Measurements from ENCODE around the gene INPP4B. TPM values are rescaled to one million over a fixed set of nuclear protein-coding genes. Genes with fewer than 3 reads are reported as not detected.

The INPP4B gene
- total and polyA plus RNA-seq, 2 donors (not counting 1 experiment from before 2014, with no cell fraction given): 0.03 TPM; not detected in 1

GRCh38 chr4:142242156-142242555 lies 603.9 kb downstream of the INPP4B start:
- H3K27ac ChIP-seq (ENCODE audit: low read length in 2 of 2): no peak overlapping the region
- DNase-seq (no peak), ATAC-seq (ENCODE audit: low read depth) (no peak)
- no peak overlapping the region for H3K4me2 ChIP-seq (replicated peaks; ENCODE audit: low read depth, low read length, poor library complexity, severe bottlenecking)
- no peaks in the 10 kb centered on the region for H3K4me1 ChIP-seq (ENCODE audit: control insufficient read depth in 2 of 2, insufficient read depth in 2 of 2, low read length in 2 of 2)
- intact Hi-C loops (cut with micrococcal nuclease): no loop called here
- TF ChIP-seq, protein P1, sequence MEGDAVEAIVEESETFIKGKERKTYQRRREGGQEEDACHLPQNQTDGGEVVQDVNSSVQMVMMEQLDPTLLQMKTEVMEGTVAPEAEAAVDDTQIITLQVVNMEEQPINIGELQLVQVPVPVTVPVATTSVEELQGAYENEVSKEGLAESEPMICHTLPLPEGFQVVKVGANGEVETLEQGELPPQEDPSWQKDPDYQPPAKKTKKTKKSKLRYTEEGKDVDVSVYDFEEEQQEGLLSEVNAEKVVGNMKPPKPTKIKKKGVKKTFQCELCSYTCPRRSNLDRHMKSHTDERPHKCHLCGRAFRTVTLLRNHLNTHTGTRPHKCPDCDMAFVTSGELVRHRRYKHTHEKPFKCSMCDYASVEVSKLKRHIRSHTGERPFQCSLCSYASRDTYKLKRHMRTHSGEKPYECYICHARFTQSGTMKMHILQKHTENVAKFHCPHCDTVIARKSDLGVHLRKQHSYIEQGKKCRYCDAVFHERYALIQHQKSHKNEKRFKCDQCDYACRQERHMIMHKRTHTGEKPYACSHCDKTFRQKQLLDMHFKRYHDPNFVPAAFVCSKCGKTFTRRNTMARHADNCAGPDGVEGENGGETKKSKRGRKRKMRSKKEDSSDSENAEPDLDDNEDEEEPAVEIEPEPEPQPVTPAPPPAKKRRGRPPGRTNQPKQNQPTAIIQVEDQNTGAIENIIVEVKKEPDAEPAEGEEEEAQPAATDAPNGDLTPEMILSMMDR (IDR thresholded peaks at IDR 0.05): no peak
- Mint-ChIP-seq H3K27me3 (no peaks in the 10 kb centered on the region), H3K4me1 (no peaks in the 10 kb centered on the region), H3K9me3 (ENCODE audit: insufficient read depth) (no peaks in the 10 kb centered on the region), H3K4me3 (no peak overlapping the region), H3K27ac (no peak overlapping the region)
- H3K36me3 ChIP-seq (replicated peaks in 1 of 2; ENCODE audit: control extremely low read depth in 1 of 2, control insufficient read depth in 1 of 2, extremely low read depth in 1 of 2, insufficient read depth in 2 of 2, low read length in 1 of 2): no peaks in the 10 kb centered on the region
- WGBS (ENCODE audit: insufficient coverage): no CpG with 5 or more reads among the region's 2 CpGs
- H3K27me3 ChIP-seq (replicated peaks in 1 of 4; ENCODE audit: control extremely low read depth in 1 of 4, control insufficient read depth in 3 of 4, insufficient read depth in 4 of 4, low read length in 3 of 4): no peaks in the 10 kb centered on the region
- H3K4me3 ChIP-seq (ENCODE audit: control extremely low read depth in 1 of 5, extremely low read depth in 1 of 5, insufficient read depth in 1 of 5, low read depth in 2 of 5, low read length in 4 of 5): no peak overlapping the region
- no peak overlapping the region for H3K9ac ChIP-seq (ENCODE audit: low read length)
- no peaks in the 10 kb centered on the region for H3K79me2 ChIP-seq (ENCODE audit: control insufficient read depth, insufficient read depth, low read length)
- POLR2A ChIA-PET: no interaction called here
- no peaks in the 10 kb centered on the region for H4K20me1 ChIP-seq (ENCODE audit: control insufficient read depth, insufficient read depth, low read length, poor library complexity, severe bottlenecking)
- no peak overlapping the region for H2AFZ ChIP-seq (ENCODE audit: insufficient read depth, low read depth, low read length, poor library complexity, severe bottlenecking)
- no peaks in the 10 kb centered on the region for H3K9me3 ChIP-seq (ENCODE audit: control extremely low read depth in 1 of 3, control insufficient read depth in 2 of 3, insufficient read depth in 1 of 3, low read length in 2 of 3)
- CTCF ChIA-PET: no interaction called here

GRCh38 chr4:142238589-142238988 lies 607.5 kb downstream of the INPP4B start:
- no peak for DNase-seq
- Histone ChIP-seq H4K20me1 (ENCODE audit: control insufficient read depth, insufficient read depth, low read length, poor library complexity, severe bottlenecking) (no peaks in the 10 kb centered on the region), H3K4me1 (ENCODE audit: control insufficient read depth in 2 of 2, insufficient read depth in 2 of 2, low read length in 2 of 2) (no peaks in the 10 kb centered on the region), H3K9ac (ENCODE audit: low read length) (no peak overlapping the region), H3K27ac (ENCODE audit: low read length in 2 of 2) (no peak overlapping the region), H3K36me3 (replicated peaks in 1 of 2; ENCODE audit: control extremely low read depth in 1 of 2, control insufficient read depth in 1 of 2, extremely low read depth in 1 of 2, insufficient read depth in 2 of 2, low read length in 1 of 2) (no peaks in the 10 kb centered on the region), H2AFZ (ENCODE audit: insufficient read depth, low read depth, low read length, poor library complexity, severe bottlenecking) (no peak overlapping the region), H3K27me3 (replicated peaks in 1 of 4; ENCODE audit: control extremely low read depth in 1 of 4, control insufficient read depth in 3 of 4, insufficient read depth in 4 of 4, low read length in 3 of 4) (no peaks in the 10 kb centered on the region), H3K9me3 (ENCODE audit: control extremely low read depth in 1 of 3, control insufficient read depth in 2 of 3, insufficient read depth in 1 of 3, low read length in 2 of 3) (no peaks in the 10 kb centered on the region), H3K79me2 (ENCODE audit: control insufficient read depth, insufficient read depth, low read length) (no peaks in the 10 kb centered on the region), H3K4me2 (replicated peaks; ENCODE audit: low read depth, low read length, poor library complexity, severe bottlenecking) (no peak overlapping the region), H3K4me3 (ENCODE audit: control extremely low read depth in 1 of 5, extremely low read depth in 1 of 5, insufficient read depth in 1 of 5, low read depth in 2 of 5, low read length in 4 of 5) (no peak overlapping the region)
- H3K27me3 Mint-ChIP-seq: no peaks in the 10 kb centered on the region
- H3K4me3 Mint-ChIP-seq: no peak overlapping the region
- no peaks in the 10 kb centered on the region for H3K4me1 Mint-ChIP-seq
- no peak overlapping the region for H3K27ac Mint-ChIP-seq
- no peaks in the 10 kb centered on the region for H3K9me3 Mint-ChIP-seq (ENCODE audit: insufficient read depth)
- no peak for ATAC-seq (ENCODE audit: low read depth)
- ChIA-PET CTCF (no interaction called here), POLR2A (no interaction called here)
- TF ChIP-seq, protein P1 (IDR thresholded peaks at IDR 0.05): no peak
- no peak for TF ChIP-seq EZH2 (IDR thresholded peaks at IDR 0.05; ENCODE audit: borderline replicate concordance, insufficient read depth, low read depth, low read length, poor library complexity, severe bottlenecking)
- intact Hi-C loops (cut with micrococcal nuclease): no loop called here

Measured in B cell (primary cell).